Loucy (cell line): ENCODE results near the gene STN1.

Source experiments
- H2AFZ ChIP-seq: fragments of 200-600 bp; sonication (generic); 2 replicates; pipeline ENCODE4 v1.6.0; 2016; ENCODE audit warnings: antibody characterized with exemption, mild to moderate bottlenecking, low read length, moderate library complexity
- H3F3A ChIP-seq: fragments of 200-600 bp; 2 replicates; pipeline ENCODE4 v1.6.0; 2016; ENCODE audit warnings: antibody characterized with exemption, low read depth, mild to moderate bottlenecking
- H3K27me3 ChIP-seq: fragments of 200-600 bp; sonication (generic); 2 replicates; pipeline ENCODE4 v1.6.1; 2014; ENCODE audit warnings: low read length, mild to moderate bottlenecking; ENCODE audit not compliant: insufficient read depth, poor library complexity, severe bottlenecking
- H3K36me3 ChIP-seq: fragments of 200-600 bp; sonication (generic); 2 replicates; pipeline ENCODE4 v1.6.1; 2016; ENCODE audit warnings: low read length; ENCODE audit not compliant: insufficient read depth
- H3K4me1 ChIP-seq: fragments of 200-600 bp; sonication (generic); 2 replicates; pipeline ENCODE4 v1.5.1; 2014; ENCODE audit warnings: low read length, mild to moderate bottlenecking; ENCODE audit not compliant: insufficient read depth, poor library complexity, severe bottlenecking
- H3K4me2 ChIP-seq: fragments of 200-600 bp; sonication (generic); 2 replicates; pipeline ENCODE4 v1.6.0; 2014; ENCODE audit warnings: antibody characterized with exemption, low read length, low read depth, mild to moderate bottlenecking; ENCODE audit not compliant: poor library complexity, severe bottlenecking
- H3K4me3 ChIP-seq: fragments of 200-600 bp; sonication (generic); 2 replicates; pipeline ENCODE4 v1.5.1; 2014; ENCODE audit warnings: low read length, mild to moderate bottlenecking, mixed read lengths; ENCODE audit not compliant: poor library complexity, severe bottlenecking
- H3K79me2 ChIP-seq: fragments of 200-600 bp; sonication (generic); 2 replicates; pipeline ENCODE4 v1.6.1; 2014; ENCODE audit warnings: low read length; ENCODE audit not compliant: insufficient read depth
- H3K9ac ChIP-seq: fragments of 200-600 bp; sonication (generic); 2 replicates; pipeline ENCODE4 v1.6.0; 2014; ENCODE audit warnings: mild to moderate bottlenecking, low read depth, low read length, moderate library complexity; ENCODE audit not compliant: poor library complexity, severe bottlenecking
- H3K9me2 ChIP-seq: fragments of 200-600 bp; sonication (generic); replicated peaks from 2 replicates; pipeline ENCODE4 v1.6.1; 2016; ENCODE audit warnings: low read depth, low read length, mixed read lengths
- H3K9me3 ChIP-seq: fragments of 200-600 bp; sonication (generic); 2 replicates; pipeline ENCODE4 v1.6.1; 2014; ENCODE audit warnings: mild to moderate bottlenecking, antibody characterized with exemption, low read length, low read depth; ENCODE audit not compliant: insufficient read depth
- H4K20me1 ChIP-seq: fragments of 200-600 bp; sonication (generic); 2 replicates; pipeline ENCODE4 v1.6.0; 2014; ENCODE audit warnings: antibody characterized with exemption, low read length, mild to moderate bottlenecking; ENCODE audit not compliant: insufficient read depth, poor library complexity, severe bottlenecking
- CTCF ChIP-seq: fragments of 200-600 bp; sonication (generic); conservative IDR thresholded peaks from 2 replicates; pipeline ENCODE4 v1.5.1; 2014; ENCODE audit warnings: mild to moderate bottlenecking, antibody characterized with exemption, low read length
- EZH2phosphoT487 ChIP-seq: fragments of 200-600 bp; IDR thresholded peaks from 2 replicates; pipeline ENCODE4 v1.6.1; 2018; ENCODE audit warnings: antibody characterized with exemption, mild to moderate bottlenecking, moderate library complexity, borderline replicate concordance

Gene STN1

DNA sequence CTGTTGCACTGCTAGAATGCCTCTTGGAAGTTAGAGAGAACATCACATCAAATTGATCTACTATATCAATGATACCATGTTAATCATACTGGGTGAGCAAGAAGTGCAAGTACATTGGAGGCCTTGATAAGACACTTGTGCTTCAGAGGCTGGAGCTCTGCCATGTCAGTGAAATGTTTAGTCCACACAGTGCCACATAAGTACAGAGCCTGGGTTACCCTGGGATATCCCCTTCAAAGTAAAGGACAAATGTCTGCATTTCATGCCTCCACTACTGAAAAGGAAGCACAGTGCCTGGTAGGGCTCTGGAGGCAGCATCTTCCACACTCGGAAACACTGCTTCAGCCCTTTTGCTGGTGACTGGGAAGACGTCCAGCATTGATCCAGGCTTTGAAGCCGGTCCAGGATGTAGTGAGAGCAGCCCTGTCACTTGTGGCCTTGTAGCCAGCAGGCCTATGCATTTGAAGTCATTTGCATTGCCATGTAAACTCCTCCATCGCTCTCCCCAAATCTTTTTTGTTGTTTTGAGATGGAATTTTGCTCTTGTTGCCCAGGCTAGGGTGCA lies 15.7 kb upstream of the STN1 start:
- H3K9ac ChIP-seq: no peak overlapping the region
- no peaks in the 10 kb centered on the region for H3K4me1 ChIP-seq
- peaks cover 26% of the 10 kb centered on the region for H3K27me3 ChIP-seq
- H4K20me1 ChIP-seq: no peaks in the 10 kb centered on the region
- no peaks in the 10 kb centered on the region for H3K9me2 ChIP-seq
- H3K9me3 ChIP-seq: no peaks in the 10 kb centered on the region
- H3K4me2 ChIP-seq: no peak overlapping the region
- TF ChIP-seq CTCF (no peak), EZH2phosphoT487 (no peak)
- H3K79me2 ChIP-seq: no peaks in the 10 kb centered on the region
- no peak overlapping the region for H3K4me3 ChIP-seq
- H3K36me3 ChIP-seq: no peaks in the 10 kb centered on the region
- no peaks in the 10 kb centered on the region for H3F3A ChIP-seq
- H2AFZ ChIP-seq: no peak overlapping the region

DNA sequence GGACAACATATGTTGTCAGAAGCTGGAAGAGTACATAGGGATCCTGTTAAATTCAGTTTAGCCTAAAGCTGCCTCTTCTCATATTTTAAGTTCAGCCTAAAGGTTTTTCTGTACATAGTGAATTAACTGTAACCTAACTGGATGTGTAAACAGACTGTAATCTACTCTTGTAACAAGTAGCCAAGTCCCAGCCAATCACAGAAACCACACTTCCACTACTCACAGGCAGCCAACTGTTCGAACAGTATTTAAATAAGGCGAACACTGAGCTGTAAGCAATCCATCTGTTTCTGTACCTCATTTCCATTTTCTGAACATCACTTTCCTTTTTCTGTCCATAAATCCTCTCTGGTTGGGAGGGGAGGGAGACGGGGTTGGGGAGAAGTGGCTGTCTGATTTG lies 15.0 kb upstream of the STN1 start:
- no peak for TF ChIP-seq CTCF
- TF ChIP-seq EZH2phosphoT487: no peak
- Histone ChIP-seq H3K27me3 (peaks cover 19% of the 10 kb centered on the region), H3K4me1 (no peaks in the 10 kb centered on the region), H3K9ac (no peak overlapping the region), H3K4me3 (no peak overlapping the region), H3K36me3 (no peaks in the 10 kb centered on the region), H3K79me2 (no peaks in the 10 kb centered on the region), H3K4me2 (no peak overlapping the region), H3K9me3 (no peaks in the 10 kb centered on the region), H2AFZ (no peak overlapping the region), H4K20me1 (no peaks in the 10 kb centered on the region), H3F3A (no peaks in the 10 kb centered on the region), H3K9me2 (no peaks in the 10 kb centered on the region)

DNA sequence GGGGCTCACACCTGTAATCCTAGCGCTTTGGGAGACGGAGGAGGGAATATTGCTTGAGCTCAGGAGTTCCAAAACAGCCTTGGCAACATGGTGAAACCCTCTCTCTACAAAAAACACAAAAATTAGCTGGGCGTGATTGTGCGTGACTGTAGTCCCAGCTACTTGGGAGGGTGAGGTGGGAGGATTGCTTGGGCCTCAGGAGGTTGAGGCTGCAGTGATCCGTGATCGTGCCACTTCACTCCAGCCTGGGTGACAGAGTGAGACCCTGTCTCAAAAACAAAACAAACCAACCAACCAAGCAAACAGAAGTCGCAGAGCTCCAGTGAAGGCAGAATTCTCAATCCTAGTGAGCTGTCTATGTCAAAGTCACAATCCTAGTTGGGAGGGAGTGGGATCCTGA lies 14.3 kb upstream of the STN1 start:
- Histone ChIP-seq H2AFZ (no peak overlapping the region), H3F3A (no peaks in the 10 kb centered on the region), H3K9me2 (no peaks in the 10 kb centered on the region), H3K9me3 (no peaks in the 10 kb centered on the region), H3K79me2 (no peaks in the 10 kb centered on the region), H3K4me1 (no peaks in the 10 kb centered on the region), H3K27me3 (peaks cover 15% of the 10 kb centered on the region), H3K4me3 (no peak overlapping the region), H4K20me1 (no peaks in the 10 kb centered on the region), H3K9ac (no peak overlapping the region), H3K36me3 (no peaks in the 10 kb centered on the region), H3K4me2 (no peak overlapping the region)
- no peak for TF ChIP-seq EZH2phosphoT487
- no peak for TF ChIP-seq CTCF
